Retinal pigment epithelial cell (primary cell): ENCODE data around the gene SYT1.
"Not testable (repeated sequence)": the region's sequence is repeated elsewhere in the genome, so short reads cannot be mapped to it uniquely, and the experiment has no call there.

Experiments used
- DNase-seq: peaks from one replicate; pipeline ENCODE4 v3.0.0-alpha.2; 2010; ENCODE audit warnings: low read depth
- H3K4me3 ChIP-seq: 2 replicates; pipeline ENCODE4 v1.5.1; 2011; ENCODE audit warnings: mild to moderate bottlenecking, low read length, control low read depth, moderate library complexity
- CTCF ChIP-seq: conservative IDR thresholded peaks from 2 replicates; pipeline ENCODE4 v1.5.1; 2011; ENCODE audit warnings: low read depth, low read length, control low read depth, inconsistent platforms

Gene SYT1

DNA sequence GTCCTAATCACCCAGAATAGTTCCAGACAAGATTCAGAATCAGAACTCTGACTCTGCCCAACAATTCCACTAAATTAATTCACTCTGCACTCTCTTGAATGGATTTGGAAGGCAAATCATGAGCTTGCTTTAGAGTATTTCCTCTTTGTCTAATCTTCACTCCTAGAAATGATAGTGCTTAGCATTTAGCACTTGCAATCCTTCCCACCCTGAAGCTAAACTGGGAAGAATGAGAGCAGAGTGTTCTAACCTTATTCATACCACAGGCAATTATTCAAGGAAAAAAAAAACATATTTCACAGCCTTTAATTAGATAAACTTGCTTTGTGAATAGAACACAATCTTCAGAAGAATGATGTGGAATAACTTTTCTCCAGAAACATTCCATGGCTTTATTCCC, 561.5 kb downstream of the SYT1 start:
- TF ChIP-seq CTCF = no peak
- DNase-seq = no peak
- H3K4me3 ChIP-seq = no peak overlapping the region

- H3K4me3 ChIP-seq = not testable (repeated sequence)
Observed at GRCh38 chr12:79426744-79427143, 562.2 kb downstream of the SYT1 start.

GRCh38 chr12:79433465-79434072, 569.0 kb downstream of the SYT1 start:
- DNase-seq = no peak
- H3K4me3 ChIP-seq = no peak overlapping the region
- no peak for TF ChIP-seq CTCF

More at GRCh38 chr12:79426744-79427143, 562.2 kb downstream of the SYT1 start:
- DNase-seq = not testable (repeated sequence)

- no peak for DNase-seq
- no peak for TF ChIP-seq CTCF
- no peak overlapping the region for H3K4me3 ChIP-seq
Observed at GRCh38 chr12:79434561-79434960, 570.0 kb downstream of the SYT1 start.

DNA sequence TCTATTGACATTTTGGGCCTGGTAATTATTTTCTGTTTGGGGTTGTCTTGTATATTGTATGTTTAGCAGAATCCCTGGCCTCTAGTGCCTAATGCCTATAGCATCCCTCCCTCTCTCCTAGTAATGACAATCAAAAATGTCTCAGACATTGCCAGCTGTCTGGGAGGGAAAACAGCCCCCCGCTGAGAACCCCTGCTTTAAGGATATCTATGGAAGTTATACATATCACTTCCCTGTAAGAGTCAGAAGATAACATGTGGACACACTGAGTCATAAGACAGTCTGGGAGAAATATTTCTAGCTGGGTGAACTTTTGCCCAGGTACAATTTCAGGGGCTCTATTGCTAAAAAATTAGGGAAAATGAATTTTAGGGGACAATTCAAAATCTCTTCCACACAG, 571.2 kb downstream of the SYT1 start:
- TF ChIP-seq CTCF = no peak
- no peak overlapping the region for H3K4me3 ChIP-seq
- DNase-seq = no peak

DNA sequence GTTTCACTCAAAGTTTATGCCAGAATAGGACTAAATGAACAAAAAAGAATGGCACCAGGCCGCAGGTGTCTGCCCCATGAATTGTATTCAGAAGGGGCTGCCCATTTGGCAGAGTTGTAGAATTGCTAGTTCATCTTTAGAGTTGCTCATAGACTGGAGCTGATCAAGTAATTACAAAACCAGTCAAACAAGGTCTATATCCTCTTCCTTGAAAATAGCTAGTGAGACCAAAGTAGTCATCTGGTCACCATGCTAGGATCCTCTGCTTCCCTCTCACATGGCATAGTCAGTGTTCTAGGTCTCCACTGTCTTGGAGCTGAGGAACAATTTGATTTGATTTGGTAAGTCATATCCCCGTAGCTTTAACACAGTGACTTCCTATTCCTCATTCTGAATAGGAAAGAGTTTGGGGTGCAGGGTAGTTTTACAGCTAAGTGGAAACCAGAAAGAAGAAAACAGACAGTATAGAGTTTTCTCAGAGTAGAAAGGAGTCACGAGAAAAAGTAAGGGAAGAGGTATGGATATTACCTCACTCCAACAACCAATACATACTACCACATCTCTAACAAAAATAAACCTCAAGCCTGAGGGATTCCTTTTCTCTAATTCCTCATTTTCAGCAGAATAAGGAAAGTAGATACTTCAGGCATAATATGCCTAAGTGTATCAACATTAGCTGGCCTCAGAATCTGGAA, 574.1 kb downstream of the SYT1 start:
- TF ChIP-seq CTCF = no peak

DNA sequence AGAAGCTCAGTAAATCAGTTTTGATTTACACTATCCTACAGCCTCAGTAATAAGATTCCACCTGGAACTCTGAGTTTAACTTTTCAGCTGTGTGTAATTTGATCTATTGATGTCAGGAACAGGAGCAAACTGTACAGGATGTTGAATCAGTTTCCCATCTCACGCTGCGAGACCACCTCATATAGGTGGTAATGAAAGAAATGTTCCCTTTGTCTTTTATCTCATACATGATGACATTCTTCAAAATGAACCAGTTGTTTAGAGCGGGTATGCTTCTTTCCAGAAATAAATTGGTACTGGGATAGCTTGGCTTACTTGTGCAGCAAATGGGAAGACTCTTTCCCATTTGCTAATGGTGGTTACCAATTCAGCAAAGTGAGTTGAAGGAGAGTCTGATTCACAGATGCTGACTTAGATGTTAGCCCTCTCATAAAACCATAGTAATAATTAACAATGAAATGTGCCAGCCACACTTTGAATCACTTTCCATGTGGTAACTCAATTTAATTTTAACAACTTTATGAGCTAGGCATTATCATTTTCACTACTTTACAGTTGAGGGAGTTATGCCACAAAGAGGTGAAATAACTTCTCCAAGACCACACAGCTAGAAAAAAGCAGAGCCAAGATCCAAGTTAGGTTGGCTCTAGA, 574.7 kb downstream of the SYT1 start:
- TF ChIP-seq CTCF = no peak
- no peak overlapping the region for H3K4me3 ChIP-seq
- no peak for DNase-seq

More for the DNA sequence above, 574.1 kb downstream of the SYT1 start:
- DNase-seq = no peak
- H3K4me3 ChIP-seq = no peak overlapping the region
